GM21381 (cell line): ENCODE measurements around the gene KRTAP5-9.
"Not testable (repeated sequence)": the region's sequence is repeated elsewhere in the genome, so short reads cannot be mapped to it uniquely, and the experiment has no call there.

Source experiments
- ATAC-seq: cut with Tn5 transposase; IDR thresholded peaks from one replicate; pipeline ENCODE4 v1.9.1; 2021; ENCODE audit warnings: mild to moderate bottlenecking, moderate library complexity; ENCODE audit not compliant: unreplicated experiment

Gene KRTAP5-9

DNA sequence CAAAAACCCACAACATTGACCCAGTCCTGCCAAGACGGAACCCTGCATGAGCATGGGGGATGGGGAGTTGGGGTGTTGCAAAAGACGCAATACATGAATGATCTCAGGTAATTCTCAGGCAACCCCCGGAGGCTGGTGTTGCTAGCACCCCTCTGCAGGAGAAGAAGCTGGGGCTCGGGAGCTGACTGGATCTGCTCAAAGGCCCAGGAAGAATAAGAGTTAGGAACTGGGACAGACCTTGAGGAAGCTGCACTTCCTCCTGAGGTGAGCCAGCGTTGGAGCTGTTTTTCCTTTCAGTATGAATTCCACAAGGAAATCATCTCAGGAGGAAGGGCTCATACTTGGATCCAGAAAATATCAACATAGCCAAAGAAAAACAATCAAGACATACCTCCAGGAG is at the start of gene KRTAP5-9:
Gene KRTAP5-9 (plus strand): TSS at position 301 of the 400 bp plus-strand sequence. CDS start 238 bp downstream, outside the sequence.
- no peak for ATAC-seq

DNA sequence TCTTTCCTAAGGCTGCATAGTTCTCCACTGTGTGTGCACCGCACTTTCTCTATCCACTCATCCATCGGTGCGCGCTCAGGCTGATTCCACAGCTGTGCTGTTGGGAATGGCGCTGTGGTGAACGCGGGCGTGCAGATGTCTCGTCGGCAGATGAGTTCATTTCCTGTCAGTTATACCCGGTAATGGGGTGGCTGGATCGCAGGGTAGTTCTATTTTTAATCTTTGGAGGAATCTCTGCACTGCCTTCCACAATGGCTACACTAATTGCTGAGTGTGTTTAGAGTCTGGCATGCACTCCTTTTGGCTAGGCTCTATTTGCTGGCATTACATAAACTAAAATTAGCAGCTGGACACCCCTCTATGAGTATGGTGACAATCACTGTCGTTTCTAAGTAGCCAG is 49.1 kb upstream of the KRTAP5-9 start:
- ATAC-seq = no peak

DNA sequence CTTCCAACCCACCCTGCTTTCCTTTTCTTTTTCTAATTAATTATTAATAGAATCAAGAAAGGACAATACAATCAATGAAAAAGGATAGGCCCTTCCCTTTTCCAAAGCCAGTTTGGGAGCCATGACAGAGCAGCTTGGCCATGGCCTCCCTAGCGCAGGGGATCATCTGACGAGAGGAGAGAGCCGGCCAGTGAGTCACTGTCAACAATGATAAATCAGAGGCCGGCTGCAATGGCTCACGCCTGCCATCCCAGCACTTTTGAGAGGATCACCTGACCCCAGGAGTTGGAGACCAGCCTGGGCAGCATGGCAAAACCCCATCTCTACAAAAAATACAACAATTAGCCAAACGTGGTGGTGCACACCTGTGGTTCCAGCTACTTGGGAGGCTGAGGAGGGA is 48.7 kb upstream of the KRTAP5-9 start:
- no peak for ATAC-seq

- ATAC-seq = no peak
Observed at GRCh38 chr11:71500601-71501021, 47.6 kb upstream of the KRTAP5-9 start.

DNA sequence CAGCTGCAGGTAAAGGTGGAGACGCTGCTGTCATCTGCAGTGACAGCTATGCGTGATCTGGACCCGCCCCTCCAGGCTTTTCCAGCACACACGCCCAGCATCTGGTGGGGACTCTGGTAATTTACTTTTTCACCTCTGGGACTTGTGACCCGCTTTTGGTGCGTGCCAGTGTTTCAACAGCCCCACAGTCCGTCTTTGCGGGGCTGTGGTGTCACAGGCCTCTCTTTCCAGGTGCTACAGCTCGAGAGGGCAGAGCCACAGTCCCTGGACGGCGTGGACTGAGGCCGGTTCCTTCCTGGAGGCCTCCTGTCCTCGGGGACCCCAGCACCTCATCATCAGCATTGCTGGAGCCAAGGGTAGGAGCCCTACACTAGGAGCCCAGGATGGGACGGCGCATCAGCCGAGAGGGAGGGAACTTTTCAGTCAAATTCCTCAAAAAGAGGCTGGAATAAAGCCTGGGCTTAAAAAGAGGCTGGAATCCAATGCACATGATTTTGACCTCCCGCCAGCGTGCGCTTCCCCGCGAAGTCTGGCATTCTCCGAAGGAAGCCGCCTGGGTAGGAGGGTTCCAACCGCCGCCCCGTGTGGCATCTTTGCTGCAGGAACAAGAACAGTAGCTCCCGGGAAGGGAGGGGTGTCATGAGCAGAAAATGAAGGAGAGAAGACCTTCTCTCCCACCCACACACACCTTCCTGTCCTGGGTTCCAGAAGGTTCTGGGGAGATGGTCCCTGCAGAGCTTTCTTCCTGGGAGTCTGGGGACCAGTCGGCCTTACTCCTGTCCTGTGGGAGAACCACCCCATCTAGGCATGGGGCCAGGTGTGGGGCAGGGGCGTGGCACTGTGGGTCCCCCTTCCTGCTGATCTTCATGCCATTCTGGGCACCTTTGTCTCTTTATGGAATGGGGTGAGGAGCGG is 46.9 kb upstream of the KRTAP5-9 start:
- no peak for ATAC-seq

DNA sequence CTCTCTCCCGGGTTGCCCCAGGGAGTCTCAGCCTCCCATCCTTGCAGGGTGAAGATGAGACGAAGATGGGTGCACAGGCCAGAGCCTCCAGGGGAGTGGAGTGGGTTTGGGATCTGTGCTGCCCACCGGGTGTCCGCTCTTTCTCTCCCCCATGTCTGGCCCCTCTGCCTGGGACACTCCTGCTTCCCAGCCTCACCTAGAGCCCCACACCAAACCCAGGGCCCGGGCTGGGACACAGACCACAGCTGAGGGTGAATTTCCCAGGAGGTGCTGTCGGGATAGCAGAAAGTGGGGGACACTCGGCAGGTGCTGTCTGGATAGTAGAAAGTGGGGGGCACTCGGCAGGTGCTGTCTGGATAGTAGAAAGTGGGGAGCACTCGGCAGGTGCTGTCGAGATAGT is 46.2 kb upstream of the KRTAP5-9 start:
- no peak for ATAC-seq

DNA sequence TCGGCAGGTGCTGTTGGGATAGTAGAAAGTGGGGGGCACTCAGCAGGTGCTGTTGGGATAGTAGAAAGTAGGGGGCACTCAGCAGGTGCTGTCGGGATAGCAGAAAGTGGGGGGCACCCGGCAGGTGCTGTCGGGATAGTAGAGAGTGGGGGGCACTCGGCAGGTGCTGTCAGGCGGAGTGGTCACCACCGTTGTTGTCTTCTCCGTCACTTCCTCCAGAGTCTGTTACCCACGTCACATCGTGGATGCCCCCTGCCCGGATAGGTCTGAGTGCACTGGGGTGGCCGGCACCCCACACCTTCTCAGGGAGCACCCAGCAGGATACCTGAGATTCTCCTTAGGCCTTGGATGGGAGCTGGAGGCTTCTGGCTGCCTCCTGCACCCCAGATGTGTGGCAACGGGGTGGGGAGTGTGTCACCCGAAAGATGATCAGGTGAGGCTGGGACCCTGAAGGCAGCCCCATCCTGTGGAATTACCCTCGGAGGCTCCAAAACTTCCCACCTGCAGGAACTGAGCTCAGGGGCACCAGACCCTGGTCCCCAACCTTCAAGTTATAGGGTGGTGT is 45.3 kb upstream of the KRTAP5-9 start:
- no peak for ATAC-seq

DNA sequence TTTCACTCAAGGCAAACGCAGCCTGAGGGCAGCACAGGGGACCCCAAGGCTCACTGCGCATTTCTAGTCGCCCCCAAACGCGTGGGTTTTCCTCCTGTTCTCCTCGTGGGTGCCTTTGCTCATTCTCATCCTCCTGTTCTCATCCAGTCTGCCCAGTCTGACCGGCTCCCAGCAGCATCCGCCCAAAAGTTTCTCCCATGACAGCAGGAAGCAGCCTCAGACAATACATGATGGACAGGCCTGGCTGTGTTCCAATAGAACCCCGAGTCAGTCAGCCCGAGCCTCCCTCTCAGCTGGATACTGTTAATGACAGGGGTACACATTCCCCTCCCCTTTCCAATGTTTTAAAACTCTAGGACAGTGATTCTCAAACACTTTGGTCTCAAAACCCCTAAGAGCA is 43.7 kb upstream of the KRTAP5-9 start:
- no peak for ATAC-seq

- ATAC-seq = no peak
Observed at GRCh38 chr11:71505001-71505400, 43.2 kb upstream of the KRTAP5-9 start.

DNA sequence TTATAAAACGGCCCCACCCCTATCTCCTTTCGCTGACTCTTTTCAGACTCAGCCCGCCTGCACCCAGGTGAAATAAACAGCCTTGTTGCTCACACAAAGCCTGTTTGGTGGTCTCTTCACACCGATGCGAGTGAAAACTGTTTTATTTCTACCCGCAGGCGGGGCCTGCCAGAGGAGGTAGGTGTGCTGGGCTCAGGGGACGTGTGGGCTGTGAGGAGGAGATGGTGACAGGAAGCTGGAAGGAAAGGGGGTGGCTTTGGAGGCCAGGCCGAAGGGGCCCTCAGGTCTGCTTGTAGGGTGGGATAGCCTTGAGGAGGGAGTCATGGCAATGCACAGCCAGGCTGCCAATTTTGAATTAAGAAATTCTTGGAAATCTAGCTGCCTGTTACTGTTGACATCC is 42.4 kb upstream of the KRTAP5-9 start:
- ATAC-seq = no peak

DNA sequence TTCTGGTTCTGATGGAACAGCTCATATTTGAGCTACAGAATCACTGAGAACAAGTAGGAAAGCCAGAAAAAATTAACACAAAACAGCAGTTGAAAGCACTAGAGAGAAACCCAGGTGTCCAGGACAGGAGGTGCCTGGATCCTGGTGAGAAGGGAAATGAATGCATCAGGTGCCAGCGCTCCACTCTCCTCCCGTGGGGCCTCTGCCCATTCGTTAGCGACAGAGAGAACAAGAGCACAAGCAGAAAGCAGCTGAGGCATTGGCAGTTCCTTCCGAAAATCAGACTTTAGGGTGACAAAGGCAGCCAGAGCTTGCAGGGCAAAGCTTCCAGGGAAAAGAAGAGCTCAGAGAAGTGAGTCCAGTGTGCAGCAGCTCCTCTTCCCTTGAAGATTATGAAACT is 41.1 kb upstream of the KRTAP5-9 start:
- ATAC-seq = no peak

DNA sequence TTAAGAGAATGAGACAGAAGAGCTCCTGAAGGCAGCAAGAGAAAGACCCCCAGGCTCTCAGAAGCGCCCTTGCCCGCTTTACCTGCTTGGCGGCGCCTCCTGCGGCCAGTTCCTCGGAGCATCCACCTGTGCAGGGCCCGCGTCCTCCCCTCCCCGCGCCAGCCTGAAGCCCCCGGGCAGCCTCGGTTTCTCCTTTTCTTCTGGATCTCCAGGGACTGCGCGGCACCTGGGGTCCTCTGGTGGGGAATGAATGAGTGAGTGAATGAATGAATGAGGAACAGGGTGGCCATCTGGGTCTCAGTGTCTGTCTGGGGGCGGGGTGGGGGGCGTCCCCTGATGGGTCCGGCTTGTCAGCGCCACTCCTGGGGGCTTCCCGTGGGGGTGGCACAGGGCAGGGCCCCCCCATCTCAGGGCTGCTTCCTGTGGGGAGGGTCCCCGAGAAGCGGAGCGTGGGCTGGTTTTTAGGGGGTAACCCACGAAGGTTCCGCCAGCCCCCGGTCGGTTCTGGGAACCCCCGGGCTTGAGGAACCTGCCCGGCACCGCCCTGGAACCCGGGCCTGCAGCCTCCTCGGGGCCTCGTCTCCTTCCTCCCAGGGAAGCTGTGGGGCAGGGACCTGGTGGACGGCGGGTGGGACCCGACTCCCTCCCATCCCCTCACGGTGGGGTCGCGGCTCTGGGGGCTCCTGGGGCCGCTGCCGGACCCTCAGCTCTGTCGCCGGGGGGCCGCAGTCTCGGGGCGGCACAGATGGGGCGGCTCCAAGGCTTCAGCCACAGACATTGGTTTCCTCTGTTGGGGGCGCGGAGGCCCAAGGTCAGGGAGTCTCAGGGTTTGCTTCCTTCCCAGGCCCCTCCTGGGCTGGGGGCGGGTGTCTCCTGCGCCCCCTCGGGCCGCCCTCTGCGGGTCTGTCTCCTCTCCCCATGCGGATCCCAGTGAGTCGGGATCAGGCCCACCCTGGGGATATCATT is 29.4 kb upstream of the KRTAP5-9 start:
- no peak for ATAC-seq

DNA sequence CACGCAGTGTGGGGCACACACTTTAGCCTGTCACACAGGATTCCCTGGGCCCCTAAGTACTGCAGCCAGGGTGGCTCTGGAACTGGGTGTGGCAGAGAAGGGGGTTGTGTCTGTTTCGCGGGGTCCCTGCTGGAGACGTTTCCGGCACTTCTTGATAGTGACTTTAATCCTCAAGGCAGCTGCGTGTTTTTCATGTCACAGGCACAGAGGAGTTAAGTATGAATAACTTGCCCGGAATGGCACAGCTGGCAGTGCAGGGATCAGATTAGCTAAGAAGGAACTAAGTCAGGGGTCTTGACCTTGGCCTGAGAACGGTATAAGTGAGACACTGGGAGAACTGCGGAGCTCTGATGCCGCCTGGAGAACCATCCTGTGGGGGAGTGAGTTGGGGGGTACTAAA is 28.7 kb upstream of the KRTAP5-9 start:
- ATAC-seq = no peak

- ATAC-seq = no peak
Observed at GRCh38 chr11:71525188-71525937, 22.9 kb upstream of the KRTAP5-9 start.

DNA sequence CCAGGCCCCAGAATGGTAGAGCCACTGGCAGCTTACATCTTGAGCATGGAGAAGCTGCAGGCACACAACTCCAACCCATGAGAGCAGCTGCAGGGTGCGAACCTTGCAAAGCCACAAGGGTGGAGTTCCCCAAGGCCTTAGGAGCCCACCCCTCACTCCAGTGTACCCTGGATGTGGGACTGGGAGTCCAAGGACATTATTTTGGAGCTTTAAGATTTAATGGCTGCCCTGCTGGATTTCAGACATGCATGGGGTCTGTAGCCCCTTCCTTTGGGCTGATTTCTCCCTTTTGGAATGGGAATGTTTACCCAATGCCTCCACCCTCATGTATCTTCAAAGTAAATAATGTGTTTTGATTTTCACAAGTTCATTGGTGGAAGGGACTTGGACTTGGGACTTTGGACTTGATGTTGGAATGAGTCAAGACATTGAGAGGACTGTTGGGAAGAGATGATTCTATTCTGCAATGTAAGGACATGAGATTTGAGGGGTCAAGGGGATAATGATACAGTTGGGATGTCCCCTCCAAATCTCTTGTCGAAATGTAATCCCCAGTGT is 22.2 kb upstream of the KRTAP5-9 start:
- no peak for ATAC-seq

DNA sequence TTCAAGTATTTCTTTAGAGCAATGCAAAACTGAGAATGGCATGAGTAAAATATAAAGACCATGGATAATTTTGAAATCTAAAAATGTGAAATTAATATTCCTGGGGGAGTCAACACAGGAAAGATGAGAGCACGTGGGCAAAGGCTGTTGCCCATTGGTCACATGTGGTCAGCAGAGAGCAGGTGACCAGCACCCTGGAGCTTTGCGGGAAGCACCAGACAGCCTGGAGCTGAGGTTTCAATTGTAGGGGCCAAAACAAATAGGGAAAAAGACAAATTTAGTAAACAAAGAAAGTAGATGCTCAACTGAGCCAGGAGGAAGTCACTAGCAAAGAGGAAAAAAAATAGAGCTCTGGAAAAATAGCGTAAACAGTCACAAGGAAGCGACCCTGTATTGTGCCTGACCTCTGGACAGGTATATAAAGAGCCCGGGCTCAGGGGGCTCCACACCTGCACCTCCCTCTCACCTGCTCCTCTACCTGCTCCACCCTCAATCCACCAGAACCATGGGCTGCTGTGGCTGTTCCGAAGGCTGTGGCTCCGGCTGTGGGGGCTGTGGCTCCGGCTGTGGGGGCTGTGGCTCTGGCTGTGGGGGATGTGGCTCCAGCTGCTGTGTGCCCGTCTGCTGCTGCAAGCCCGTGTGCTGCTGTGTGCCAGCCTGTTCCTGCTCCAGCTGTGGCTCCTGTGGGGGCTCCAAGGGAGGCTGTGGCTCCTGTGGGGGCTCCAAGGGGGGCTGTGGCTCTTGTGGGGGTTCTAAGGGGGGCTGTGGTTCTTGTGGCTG is 21.2 kb upstream of the KRTAP5-9 start, which contains the start of gene KRTAP5-7:
Gene KRTAP5-7 (plus strand): TSS at position 472 of the 780 bp plus-strand sequence. CDS start 34 bp downstream, at position 506.
- not testable (repeated sequence) for ATAC-seq

DNA sequence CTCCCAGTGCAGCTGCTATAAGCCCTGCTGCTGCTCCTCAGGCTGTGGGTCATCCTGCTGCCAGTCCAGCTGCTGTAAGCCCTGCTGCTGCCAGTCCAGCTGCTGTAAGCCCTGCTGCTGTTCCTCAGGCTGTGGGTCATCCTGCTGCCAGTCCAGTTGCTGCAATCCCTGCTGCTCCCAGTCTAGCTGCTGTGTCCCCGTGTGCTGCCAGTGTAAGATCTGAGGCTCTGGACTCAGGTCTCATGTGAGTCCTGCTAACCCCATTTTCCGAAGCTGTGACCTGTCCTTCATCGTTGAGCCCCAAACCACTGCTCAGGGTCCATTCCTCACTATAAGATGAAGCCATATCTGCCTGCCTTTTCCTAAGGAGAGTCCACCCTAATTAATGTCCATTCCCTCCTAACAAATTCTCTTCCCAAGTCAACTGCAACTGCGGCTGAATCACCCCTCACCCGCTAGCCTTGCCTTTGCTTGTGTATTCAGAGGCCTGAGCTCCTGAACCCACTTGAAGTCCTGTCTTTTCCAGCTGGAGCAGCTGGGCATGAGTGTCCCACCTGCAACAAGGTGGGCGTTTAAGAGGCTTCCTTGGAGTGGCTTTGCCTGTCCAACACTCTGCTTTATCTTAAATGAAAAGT is 20.5 kb upstream of the KRTAP5-9 start:
- no peak for ATAC-seq

- ATAC-seq = no peak
Observed at GRCh38 chr11:71530602-71531001, 17.6 kb upstream of the KRTAP5-9 start.
